GM19372 (cell line): ENCODE results near the gene BLOC1S1.

Experiments used
- ATAC-seq: cut with Tn5 transposase; IDR thresholded peaks from one replicate; pipeline ENCODE4 v1.9.1; 2021; ENCODE audit warnings: mild to moderate bottlenecking, low read depth, moderate library complexity; ENCODE audit not compliant: unreplicated experiment

Gene BLOC1S1

DNA sequence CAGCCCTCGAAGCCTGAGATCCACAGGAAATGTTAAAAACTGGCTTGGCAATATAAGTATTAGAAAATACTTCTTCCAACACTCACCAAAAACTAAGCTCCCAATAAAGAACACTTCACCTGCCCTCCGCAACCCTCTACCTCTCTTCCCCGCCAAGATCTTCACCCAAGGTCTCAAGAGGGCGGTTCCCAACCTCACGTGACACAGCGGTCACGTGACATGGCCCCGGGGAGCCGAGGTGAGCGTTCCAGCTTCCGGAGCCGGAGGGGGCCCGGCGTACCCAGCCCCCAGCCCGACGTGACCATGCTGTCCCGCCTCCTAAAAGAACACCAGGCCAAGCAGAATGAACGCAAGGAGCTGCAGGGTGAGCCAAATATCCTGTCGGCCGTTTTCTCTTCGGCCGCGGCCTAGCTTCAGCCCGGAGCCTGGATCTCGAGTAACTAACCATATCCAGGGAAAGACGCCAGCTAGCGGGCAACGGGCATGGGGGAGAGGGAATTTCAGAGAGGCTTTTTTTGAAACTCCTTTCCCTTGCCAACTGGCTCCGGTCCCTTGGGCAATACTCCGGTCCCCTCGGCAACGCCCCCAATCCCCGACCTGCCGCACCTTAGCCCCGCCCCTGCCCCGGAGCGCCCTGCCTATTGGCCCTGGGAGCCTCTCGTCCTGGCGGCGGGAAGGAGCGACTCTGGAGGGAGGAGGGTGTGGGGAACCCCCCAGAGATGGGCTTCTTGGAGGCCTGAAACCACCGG lies at the start of gene BLOC1S1:
BLOC1S1 (plus strand) TSS at position 214 of the 749 bp plus-strand sequence; CDS start at position 220, 6 bp downstream.
- peak; percentile 92 for ATAC-seq

DNA sequence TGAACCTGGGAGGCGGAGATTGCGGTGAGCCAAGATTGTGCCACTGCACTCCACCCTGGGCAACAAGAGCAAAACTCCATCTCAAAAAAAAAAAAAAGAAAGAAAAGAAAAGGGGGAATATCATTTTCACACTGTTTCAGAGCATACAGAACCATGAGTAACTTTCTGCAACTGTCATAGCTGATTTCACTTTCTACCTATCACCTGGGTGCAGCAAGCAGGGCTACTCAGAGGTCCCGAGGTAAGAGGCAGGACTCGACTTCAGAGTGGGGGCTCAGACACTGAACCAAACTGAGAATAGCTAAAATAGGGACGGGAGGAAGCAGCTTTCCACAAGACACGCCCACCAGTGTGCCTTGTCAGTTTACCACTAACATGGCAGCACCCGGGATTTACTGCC lies 49.3 kb upstream of the BLOC1S1 start:
- no peak for ATAC-seq

DNA sequence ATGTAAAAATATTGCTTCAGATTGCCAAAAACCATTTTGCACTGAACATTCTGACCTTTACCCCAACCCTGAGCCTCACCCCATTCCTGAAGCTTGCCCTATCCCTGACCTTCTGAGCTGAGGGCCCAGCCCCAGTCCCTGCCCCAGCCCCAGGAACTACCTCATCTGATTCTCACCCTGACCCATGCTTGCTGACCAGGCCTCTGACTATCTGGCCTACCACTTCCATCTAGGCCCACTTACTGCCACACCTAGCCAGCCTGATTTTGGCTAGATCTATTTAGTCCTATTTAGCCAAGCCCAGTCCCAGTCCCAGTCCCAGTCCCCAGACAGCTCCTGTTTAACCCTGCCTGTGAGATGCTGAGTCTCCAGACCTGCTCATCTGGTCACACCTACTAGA lies 45.6 kb upstream of the BLOC1S1 start:
- ATAC-seq: no peak

DNA sequence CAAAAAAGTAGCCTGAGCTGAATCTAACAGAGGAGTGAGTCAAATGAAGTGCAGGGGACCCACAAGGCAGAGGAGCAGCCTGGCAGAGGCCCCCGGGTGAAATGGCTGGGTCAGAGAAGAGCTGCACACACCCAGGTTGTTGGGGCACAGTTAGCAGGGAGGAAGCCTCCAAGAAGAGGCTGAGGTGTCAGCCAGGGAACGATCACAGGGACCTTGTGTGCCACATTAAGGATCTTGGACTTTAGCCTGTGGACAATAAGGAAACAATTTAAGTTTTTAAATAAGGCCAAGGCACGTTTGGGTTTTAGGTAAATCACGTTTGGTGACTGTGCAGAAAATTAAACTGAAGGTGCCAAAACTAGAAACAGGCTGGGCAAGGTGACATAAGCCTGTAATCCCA lies 44.1 kb upstream of the BLOC1S1 start:
- ATAC-seq: no peak

DNA sequence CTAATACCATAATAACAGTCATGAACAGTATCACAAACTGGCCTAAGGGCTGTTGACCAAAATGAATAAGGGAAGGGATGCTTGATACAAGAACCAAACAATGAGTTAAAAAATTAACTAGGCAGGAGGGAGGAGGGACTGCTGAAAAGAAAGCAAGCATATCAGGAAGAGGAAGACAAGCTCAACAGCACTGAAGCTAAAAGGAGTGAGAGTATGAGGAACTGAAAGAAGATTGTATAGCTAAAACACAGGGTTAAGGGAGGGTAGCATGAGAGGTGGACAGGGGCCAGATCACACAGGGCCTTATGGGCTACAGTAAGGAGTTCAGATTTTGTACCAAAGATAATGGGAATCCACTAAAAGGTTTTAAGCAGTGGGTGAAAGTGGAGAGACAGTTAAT lies 42.2 kb upstream of the BLOC1S1 start:
- peak; percentile 100 for ATAC-seq

DNA sequence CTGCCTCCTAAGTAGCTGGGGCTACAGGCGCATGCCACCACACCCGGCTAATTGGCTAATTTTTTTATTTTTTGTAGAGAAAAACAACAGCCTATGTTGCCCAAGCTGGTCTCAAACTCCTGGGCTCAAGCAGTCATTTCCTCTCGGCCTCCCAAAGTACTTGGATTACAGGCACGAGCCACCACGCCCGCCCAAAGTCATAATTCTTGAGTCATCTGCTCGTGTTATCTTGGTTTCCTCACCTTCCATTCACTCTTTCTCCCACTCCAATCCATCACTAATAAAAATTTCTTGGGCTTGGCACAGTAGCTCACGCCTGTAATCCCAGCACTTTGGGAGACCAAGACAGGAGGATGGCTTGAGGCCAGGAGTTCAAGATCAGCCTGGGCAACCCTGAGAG lies 40.2 kb upstream of the BLOC1S1 start:
- ATAC-seq: no peak

DNA sequence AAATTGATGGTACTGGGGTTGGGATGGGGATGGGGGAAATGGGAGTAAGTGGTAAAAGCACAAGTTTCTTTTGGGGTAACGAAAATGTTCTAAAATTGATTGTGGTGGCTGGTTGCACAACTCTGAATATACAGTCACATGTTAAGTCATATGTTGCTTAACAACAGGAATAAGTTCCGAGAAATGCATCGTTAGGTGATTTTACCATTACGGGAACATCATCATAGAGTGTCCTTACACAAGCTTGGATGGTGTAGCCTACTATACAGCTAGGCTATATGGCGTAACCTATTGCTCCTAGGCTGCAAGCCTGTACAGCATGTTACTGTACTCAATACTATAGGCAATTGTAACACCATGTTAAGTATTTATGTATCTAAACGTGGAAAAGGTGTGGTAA lies 39.1 kb upstream of the BLOC1S1 start:
- ATAC-seq: no peak

DNA sequence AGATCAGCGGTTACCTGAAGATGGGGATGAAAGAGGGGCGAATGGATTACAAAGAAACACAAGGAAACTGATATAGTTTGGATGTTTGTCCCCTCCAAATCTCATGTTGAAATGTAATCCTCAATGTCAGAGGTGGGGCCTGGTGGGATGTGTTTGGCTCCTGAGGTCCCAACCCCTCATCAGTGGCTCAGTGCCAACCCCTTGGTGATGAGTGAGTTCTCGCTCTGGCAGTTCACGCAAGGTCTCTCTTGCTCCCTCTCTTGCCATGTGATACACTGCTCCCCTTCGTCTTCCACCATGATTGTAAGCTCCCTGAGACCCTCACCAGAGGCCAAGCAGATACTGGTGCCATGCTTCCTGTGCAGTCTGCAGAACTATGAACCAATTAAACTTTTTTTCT lies 36.2 kb upstream of the BLOC1S1 start:
- no peak for ATAC-seq

DNA sequence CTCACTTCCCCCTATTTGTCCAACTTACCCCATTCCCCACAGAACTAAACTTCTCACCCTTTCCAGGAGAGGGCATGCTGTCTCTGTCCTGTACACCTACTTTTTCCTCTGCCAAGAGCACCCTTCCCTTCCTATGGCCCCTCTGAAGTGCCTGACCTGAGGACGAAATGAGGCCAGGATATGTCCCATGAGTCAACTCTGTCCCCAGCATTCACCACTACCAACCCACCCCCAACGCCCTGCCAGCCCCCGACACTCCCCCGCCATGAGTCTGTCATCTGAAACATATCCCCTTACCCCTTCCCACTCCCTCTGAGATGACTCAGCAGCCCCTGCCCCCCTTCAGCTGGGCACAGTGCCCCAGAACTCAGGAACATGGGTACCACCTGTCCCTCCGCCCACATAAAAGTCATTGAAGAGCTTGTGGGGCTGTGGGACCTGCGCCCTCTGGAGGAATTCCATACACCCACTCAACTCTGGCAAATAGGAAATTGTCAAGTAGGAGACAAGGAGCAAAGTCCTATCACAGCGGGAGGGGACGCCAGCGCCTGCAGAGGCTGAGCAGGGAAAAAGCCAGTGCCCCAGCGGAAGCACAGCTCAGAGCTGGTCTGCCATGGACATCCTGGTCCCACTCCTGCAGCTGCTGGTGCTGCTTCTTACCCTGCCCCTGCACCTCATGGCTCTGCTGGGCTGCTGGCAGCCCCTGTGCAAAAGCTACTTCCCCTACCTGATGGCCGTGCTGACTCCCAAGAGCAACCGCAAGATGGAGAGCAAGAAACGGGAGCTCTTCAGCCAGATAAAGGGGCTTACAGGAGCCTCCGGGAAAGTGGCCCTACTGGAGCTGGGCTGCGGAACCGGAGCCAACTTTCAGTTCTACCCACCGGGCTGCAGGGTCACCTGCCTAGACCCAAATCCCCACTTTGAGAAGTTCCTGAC lies 34.4 kb upstream of the BLOC1S1 start:
- ATAC-seq: no peak

DNA sequence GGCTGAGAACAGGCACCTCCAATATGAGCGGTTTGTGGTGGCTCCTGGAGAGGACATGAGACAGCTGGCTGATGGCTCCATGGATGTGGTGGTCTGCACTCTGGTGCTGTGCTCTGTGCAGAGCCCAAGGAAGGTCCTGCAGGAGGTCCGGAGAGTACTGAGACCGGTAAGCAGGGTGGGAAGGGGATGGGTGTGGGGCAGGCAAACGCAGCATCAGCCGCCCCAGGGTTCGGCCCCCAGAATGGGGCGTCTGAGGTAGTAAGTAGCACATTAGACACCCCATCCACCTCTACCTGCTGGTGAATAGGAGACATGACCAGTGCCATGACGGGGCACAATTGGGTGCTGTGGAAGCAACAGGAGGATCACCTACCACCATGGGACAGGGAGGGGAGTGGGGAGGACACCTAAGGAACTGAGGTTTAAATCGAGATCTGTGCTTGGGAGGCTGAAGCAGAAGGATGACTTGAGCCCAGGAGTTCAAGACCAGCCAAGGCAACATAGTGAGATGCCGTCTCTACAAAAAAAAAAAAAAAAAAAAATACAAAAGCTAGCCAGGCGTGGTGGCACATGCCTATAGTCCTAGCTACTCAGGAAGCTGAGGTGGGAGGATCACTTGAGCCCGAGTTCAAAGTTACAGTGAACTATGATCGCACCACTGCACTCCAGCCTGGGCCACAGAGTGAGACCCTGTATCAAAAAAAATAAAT lies 33.6 kb upstream of the BLOC1S1 start:
- no peak for ATAC-seq

DNA sequence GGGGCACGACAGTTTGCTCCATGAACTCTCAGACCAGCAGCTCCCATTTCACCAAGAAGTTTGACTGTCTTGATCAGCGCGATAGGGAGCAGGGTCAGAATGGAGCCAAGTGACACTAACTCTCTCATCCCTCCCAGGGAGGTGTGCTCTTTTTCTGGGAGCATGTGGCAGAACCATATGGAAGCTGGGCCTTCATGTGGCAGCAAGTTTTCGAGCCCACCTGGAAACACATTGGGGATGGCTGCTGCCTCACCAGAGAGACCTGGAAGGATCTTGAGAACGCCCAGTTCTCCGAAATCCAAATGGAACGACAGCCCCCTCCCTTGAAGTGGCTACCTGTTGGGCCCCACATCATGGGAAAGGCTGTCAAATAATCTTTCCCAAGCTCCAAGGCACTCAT lies 32.2 kb upstream of the BLOC1S1 start:
- ATAC-seq: no peak

DNA sequence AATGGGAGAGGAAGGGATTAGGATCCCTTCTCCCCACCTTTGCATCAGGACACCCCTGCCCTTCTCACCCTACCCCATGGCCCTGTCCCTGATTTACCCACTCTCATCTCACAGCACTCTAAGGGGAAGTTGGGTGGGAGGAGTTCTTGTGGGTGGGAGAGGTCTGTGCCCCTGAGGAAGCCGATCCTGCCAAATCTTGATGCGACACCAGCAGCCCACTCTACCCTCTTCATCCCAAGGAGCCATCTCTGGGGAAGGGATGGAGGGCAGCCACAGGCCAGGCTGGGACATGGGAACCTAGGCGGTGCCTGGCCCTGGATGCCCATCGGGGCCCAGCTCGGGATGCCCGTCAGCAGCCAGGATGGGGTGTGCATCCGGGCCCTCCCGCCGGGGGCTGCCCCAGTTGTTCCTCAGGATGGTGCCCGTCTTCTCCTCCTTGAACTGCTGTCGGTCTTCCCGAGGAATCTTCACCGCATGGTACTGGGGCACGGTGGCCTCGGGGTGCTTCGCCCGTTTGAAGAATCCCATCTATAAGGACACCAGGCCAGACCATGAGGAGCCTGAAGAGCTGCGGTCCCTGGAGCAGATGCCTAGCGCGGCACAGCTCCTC lies 31.0 kb upstream of the BLOC1S1 start:
- no peak for ATAC-seq

DNA sequence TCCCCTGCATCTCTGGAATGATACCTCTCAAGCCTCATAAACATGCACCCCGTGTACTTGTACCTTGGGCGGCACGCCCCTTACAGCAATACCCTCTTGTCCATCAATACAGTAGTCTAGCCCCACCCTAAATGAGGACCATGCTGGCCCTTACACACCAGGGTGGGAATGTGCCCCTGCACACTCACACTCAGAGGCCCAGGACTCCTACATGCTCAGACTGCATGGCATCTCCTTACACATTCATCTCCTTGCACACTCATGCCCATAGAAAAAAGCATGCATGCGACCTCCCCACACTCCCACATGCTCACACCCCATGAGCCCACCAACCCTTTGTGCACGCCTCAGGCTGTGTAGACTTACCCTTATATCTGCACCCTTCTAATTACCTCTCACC lies 30.2 kb upstream of the BLOC1S1 start:
- no peak for ATAC-seq

DNA sequence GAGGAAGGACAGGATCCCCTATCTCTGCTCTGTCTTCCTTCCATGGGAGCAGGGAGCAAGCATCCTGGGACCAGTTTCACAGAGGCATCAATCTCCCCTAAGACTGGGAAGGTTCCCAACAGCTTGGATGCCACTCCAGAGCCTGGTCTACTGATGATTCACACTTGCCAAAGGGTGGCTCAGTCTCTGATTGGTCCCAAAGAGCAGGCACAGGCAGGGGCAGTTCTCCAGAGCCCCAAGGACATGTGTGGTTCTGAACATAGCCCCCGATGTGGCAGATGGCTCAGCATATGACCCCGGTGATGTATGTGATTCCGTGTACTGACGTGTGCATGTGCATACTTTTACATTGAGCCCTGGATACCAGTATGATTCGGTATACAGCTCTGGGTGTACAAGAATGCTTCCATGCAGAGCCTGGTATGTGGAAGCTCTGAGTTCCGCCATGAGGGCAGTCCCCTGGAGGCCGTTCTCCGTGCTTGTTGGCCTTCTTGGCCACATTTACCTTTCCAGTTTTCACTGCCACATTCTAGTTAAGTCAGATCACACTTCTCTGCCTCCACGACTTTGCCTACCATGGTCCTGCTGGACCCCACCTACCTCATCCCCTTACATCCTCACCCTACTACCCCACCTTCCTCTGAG lies 29.4 kb upstream of the BLOC1S1 start:
- ATAC-seq: no peak

DNA sequence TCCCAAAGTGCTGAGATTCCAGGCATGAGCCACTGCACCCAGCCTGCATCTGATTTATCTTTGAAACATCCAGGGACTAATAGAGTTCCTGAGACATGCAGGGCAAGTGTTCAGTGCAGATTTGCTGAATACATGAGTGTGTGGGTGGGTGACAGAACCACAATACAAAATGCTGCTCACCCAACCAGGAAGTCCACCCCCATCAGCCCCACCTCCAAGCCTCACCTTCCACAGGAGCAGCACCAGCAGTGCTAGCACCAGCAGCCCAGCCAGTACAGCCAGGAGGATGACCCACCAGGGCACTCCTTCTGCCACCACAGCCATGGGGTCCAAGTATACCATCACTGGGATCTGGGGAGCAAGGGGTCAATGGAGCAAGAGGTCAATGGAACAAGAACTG lies 28.1 kb upstream of the BLOC1S1 start:
- ATAC-seq: peak; percentile 87

DNA sequence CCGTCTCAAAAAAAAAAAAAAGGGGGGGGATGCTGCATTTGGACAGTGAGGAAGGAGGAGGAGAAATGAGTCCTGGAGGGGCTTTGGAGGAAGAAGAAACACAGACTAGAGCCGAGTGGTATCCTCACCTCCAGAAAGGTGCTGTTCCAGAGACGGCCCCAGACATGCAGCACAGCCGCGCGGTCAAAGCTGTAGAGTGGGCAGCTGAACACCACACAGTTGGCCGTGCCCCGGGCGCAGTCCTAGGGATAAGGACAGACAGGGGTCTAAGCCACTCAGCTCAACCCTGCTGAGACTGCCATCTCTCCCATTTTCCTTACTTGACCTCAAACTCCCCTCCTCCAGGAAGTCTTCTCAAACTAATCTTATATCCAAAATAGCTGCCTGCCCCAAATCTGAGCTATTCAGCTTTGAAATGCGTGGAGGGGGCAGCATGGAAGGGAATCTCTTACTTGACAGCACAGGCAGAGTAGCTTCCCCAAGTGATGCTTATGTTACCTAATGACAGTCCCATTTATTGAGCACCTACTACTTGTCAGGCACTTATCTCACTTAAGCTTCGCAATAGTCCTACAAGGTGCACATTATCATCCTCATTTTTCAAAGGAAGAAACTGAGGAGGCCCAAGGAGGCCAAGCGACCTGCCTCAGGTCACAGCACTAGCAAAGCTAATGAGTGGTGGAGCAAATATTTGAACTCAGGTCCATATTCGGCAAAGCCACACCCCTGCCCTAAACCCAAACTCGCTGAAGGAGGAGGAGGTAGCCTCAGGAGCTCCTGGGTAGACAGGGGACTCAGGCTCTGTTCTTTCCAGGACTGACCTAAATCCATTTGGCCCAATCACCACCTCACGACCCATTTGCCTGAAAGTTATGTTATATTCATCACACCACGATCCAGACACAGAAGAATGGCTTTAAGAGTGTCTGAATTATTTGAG lies 26.9 kb upstream of the BLOC1S1 start:
- no peak for ATAC-seq

DNA sequence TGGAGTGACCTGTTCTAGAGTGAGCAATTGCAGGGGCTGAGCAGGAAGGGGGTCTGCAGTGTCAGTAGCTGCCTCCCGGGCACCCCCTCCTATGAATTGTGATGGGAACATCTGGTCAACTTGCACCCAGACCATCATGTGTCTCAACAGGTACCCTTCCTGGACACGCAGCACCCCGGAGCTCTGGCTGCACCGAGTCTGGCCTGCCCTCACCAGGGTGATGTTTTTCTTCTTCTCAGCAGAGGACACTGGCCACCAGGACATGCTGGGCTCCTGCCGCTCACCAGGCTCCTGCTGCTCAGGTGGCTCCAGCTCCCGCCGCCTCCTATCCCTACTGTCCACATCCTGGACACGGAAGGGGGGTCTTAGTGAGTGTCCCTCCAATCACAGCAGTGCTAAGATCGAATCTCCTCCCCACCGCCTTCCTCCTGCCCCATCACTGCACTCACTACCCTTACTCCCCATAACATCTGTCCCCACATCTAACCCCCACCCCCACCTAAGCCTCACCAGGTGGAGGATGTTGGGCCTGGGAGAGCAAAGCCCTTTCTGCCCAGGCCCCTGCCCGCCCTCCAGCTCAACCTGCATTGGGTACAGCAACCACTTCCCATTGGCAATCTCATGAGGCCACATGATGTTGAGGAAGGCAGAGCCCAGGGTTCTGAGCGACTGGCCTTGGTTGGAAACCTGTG lies 23.1 kb upstream of the BLOC1S1 start:
- ATAC-seq: no peak

DNA sequence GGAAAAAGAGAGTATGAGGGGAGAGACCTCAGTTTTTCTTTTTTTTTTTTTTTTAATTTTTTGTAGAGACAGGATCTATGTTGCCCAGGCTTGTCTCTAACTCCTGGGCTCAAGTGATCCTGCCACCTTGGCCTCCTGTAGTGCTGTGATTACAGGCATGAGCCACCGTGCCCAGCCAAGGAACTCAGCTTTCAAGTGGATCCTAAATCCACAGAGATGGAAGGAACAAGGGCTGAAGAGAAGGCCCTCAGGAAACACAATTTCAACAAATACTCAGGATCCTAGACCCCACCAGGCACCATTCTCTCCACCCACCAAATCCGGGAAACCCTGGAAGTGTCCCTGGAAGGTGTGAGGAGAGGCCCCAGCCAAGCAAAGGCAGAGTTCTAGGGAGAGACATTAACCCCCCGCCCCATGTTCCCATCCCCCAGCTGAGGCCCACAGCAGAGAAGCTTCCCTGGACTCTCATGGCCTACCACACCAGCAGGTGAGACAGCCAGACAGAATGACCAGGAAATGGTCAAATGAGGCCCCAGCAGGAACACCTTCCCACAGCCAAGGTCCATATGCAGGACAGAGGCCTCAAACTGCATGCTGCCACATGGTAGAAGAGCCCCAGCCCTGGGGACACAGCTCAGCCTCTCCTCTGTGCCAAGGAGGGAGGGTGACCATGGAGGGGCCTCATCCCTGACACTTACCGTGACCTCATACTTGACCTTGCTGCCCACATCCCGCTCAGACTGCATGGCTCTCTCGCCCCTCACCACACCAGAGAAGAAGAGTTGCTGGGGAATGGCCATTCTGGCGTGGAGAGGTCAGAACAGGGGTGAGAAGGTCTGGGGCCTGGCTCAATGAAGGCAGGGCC lies 22.3 kb upstream of the BLOC1S1 start:
- no peak for ATAC-seq
